ENCODE measurements around the gene LMO1. TPM values are rescaled to one million over a fixed set of nuclear protein-coding genes. Genes with fewer than 3 reads are reported as not detected.
A peak's percentile ranks its signal among the peaks of the same experiment; 100 is the strongest.

The LMO1 gene
- total and polyA plus RNA-seq, 9 of the 15 experiments (the other 6 are each of a cell fraction or from before 2014, with no cell fraction given) = not detected

- TF ChIP-seq REST (IDR thresholded peaks at IDR 0.05; ENCODE audit: borderline replicate concordance) (peak; percentile 77; the same call in 1 of the 2 replicates), REST (CRISPR knock-in tag; IDR thresholded peaks at IDR 0.05; ENCODE audit: low read depth) (no peak), NFE2 (IDR thresholded peaks at IDR 0.05; ENCODE audit: low read depth) (no peak), DEAF1 (CRISPR knock-in tag; IDR thresholded peaks at IDR 0.05) (peak; percentile 55), KDM4B (IDR thresholded peaks at IDR 0.05; ENCODE audit: borderline replicate concordance in 2 of 2, low read depth in 1 of 2) (no peak), ESRRA (IDR thresholded peaks at IDR 0.05; ENCODE audit: borderline replicate concordance, low read depth) (no peak), LARP7 (IDR thresholded peaks at IDR 0.05) (no peak), RB1 (IDR thresholded peaks at IDR 0.05; ENCODE audit: low read depth) (0 out of 2 replicates have a peak, but pooled peaks have one; percentile 13), RAD21 (CRISPR knock-in tag; conservative IDR thresholded peaks at IDR 0.05 in 1 of 2, IDR thresholded peaks at IDR 0.05 in 1 of 2) (peak; percentile 75 to 87)
Measured at GRCh38 chr11:8192016-8192895, 71.4 kb downstream of the LMO1 start (continued).
